SK-N-SH (cell line): ENCODE measurements around the gene MAP3K6. TPM values are rescaled to one million over a fixed set of nuclear protein-coding genes. Genes with fewer than 3 reads are reported as not detected.

Experiments used
- CTCF ChIA-PET: fragments of 300-600, 350-600 bp; formaldehyde crosslinking; extraction: SDS; loops from one replicate; lab custom pipeline; 2021; lab: Yijun Ruan, JAX
- POLR2A ChIA-PET: fragments of 350-600 bp; sonication (Branson Sonifier 250); formaldehyde crosslinking; extraction: SDS; loops from one replicate; lab custom pipeline; 2020; ENCODE audit warnings: antibody characterized with exemption, inconsistent platforms; lab: Yijun Ruan, JAX
- DNase-seq: peaks from one replicate; pipeline ENCODE4 v3.0.0; 2012
- H2AFZ ChIP-seq: fragments of 200-600 bp; sonication (generic); 2 replicates; pipeline ENCODE4 v1.8.1; 2016; ENCODE audit warnings: antibody characterized with exemption, mild to moderate bottlenecking, low read depth
- H3F3A ChIP-seq: fragments of 200-600 bp; sonication (generic); replicated peaks from 2 replicates; pipeline ENCODE3; 2016; ENCODE audit warnings: antibody characterized with exemption, mild to moderate bottlenecking; ENCODE audit not compliant: insufficient read depth
- H3K27ac ChIP-seq, 2 experiments: fragments of 200-500 bp in 1 of 2; fragments of 200-600 bp in 1 of 2; sonication (Bioruptor generic) in 1 of 2; sonication (generic), shearing (Covaris generic) in 1 of 2; 2 replicates each; pipeline versions ENCODE4 v1.5.1 to v1.6.1; 2014 to 2016; ENCODE audit warnings: low read depth in 2 of 2, inconsistent platforms in 1 of 2, low read length in 1 of 2, mild to moderate bottlenecking in 1 of 2, mixed read lengths in 1 of 2
- H3K27me3 ChIP-seq: fragments of 200-600 bp; sonication (generic), shearing (Covaris generic); 2 replicates; pipeline ENCODE4 v1.6.1; 2016; ENCODE audit warnings: mixed run types; ENCODE audit not compliant: insufficient read depth
- H3K36me3 ChIP-seq, 2 experiments: fragments of 200-500 bp in 1 of 2; fragments of 200-600 bp in 1 of 2; sonication (Bioruptor generic) in 1 of 2; sonication (generic) in 1 of 2; replicated peaks in 1 of 2; 2 replicates each; pipeline versions ENCODE3 to v1.5.1; 2014 to 2016; ENCODE audit warnings: low read length in 1 of 2, mild to moderate bottlenecking in 1 of 2; ENCODE audit not compliant: insufficient read depth in 2 of 2, control insufficient read depth in 1 of 2
- H3K4me1 ChIP-seq, 2 experiments: fragments of 200-500 bp in 1 of 2; fragments of 200-600 bp in 1 of 2; sonication (Bioruptor generic) in 1 of 2; sonication (generic), shearing (Covaris generic) in 1 of 2; 2 replicates each; pipeline versions ENCODE4 v1.5.1 to v1.6.1; 2014 to 2016; ENCODE audit warnings: low read depth in 1 of 2, low read length in 1 of 2, mixed run types in 1 of 2; ENCODE audit not compliant: insufficient read depth in 2 of 2, control insufficient read depth in 1 of 2
- H3K4me2 ChIP-seq: fragments of 200-600 bp; sonication (generic), shearing (Covaris generic); 2 replicates; pipeline ENCODE4 v1.6.1; 2017; ENCODE audit warnings: mixed run types
- H3K4me3 ChIP-seq, 2 experiments: fragments of 200-500 bp in 1 of 2; fragments of 200-600 bp in 1 of 2; sonication (Bioruptor generic) in 1 of 2; sonication (generic), shearing (Covaris generic) in 1 of 2; 2 replicates each; pipeline versions ENCODE4 v1.5.1 to v1.8.1; 2014 to 2016; ENCODE audit warnings: low read depth in 2 of 2, inconsistent platforms in 1 of 2, low read length in 1 of 2, mild to moderate bottlenecking in 1 of 2, mixed read lengths in 1 of 2, moderate library complexity in 1 of 2
- H3K79me2 ChIP-seq: fragments of 200-600 bp; sonication (generic); 2 replicates; pipeline ENCODE4 v1.8.1; 2017; ENCODE audit warnings: mild to moderate bottlenecking; ENCODE audit not compliant: insufficient read depth
- H3K9ac ChIP-seq: fragments of 200-600 bp; sonication (generic); 2 replicates; pipeline ENCODE4 v1.6.1; 2017; ENCODE audit warnings: mixed run types
- H3K9me2 ChIP-seq: fragments of 200-600 bp; sonication (generic); 2 replicates; pipeline ENCODE4 v1.6.1; 2017; ENCODE audit warnings: mixed run types
- H3K9me3 ChIP-seq: fragments of 200-600 bp; sonication (generic); 2 replicates; pipeline ENCODE4 v1.6.1; 2017; ENCODE audit warnings: mixed run types, mild to moderate bottlenecking, moderate library complexity
- H4K20me1 ChIP-seq: fragments of 200-600 bp; sonication (generic); 2 replicates; pipeline ENCODE4 v1.6.1; 2017; ENCODE audit warnings: mild to moderate bottlenecking, mixed run types; ENCODE audit not compliant: insufficient read depth
- CHD2 ChIP-seq: fragments of 150-350 bp; IDR thresholded peaks from 2 replicates; pipeline ENCODE4 v1.6.1; 2018; ENCODE audit warnings: low read length; ENCODE audit not compliant: partially characterized antibody
- ELF1 ChIP-seq: IDR thresholded peaks from 2 replicates; pipeline ENCODE4 v1.4.0; 2012
- FOSL2 ChIP-seq: IDR thresholded peaks from 2 replicates; pipeline ENCODE4 v1.4.0; 2012; ENCODE audit warnings: low read depth, mild to moderate bottlenecking, moderate library complexity, borderline replicate concordance
- FOXJ3 ChIP-seq: sonication (generic); formaldehyde crosslinking; IDR thresholded peaks from 2 replicates; pipeline ENCODE4 v1.5.1; 2020; ENCODE audit warnings: mild to moderate bottlenecking, missing genetic modification reagents
- JUND ChIP-seq: IDR thresholded peaks from 2 replicates; pipeline ENCODE4 v1.4.0; 2012
- MAX ChIP-seq: IDR thresholded peaks from 2 replicates; pipeline ENCODE4 v1.4.0; 2012; ENCODE audit warnings: low read depth
- MEF2A ChIP-seq: IDR thresholded peaks from 2 replicates; pipeline ENCODE4 v1.4.0; 2012; ENCODE audit warnings: low read depth, borderline replicate concordance
- MXI1 ChIP-seq: IDR thresholded peaks from 2 replicates; pipeline ENCODE4 v1.6.1; 2012; ENCODE audit warnings: mild to moderate bottlenecking, low read depth, low read length, improper control_type of control experiment
- NFIC ChIP-seq: IDR thresholded peaks from 2 replicates; pipeline ENCODE4 v1.4.0; 2012; ENCODE audit warnings: borderline replicate concordance
- RXRA ChIP-seq: IDR thresholded peaks from 2 replicates; pipeline ENCODE4 v1.4.0; 2012; ENCODE audit warnings: low read depth, mild to moderate bottlenecking, borderline replicate concordance
- SIN3A ChIP-seq: IDR thresholded peaks from 2 replicates; pipeline ENCODE4 v1.6.1; 2012; ENCODE audit warnings: low read depth, mild to moderate bottlenecking, low read length, moderate library complexity, borderline replicate concordance
- SMC3 ChIP-seq: IDR thresholded peaks from 2 replicates; pipeline ENCODE4 v1.6.1; 2012; ENCODE audit warnings: low read depth, low read length, improper control_type of control experiment
- TCF12 ChIP-seq: IDR thresholded peaks from 2 replicates; pipeline ENCODE4 v1.4.0; 2012
- USF2 ChIP-seq: fragments of 150-350 bp; IDR thresholded peaks from 2 replicates; pipeline ENCODE4 v1.6.1; 2017; ENCODE audit warnings: antibody characterized with exemption, low read length, low read depth, borderline replicate concordance
- WGBS: methylation state at CpG from one replicate; pipeline ENCODE4 v1.1.6; 2017; ENCODE audit warnings: low lambda C conversion rate; 5-methylcytosine and 5-hydroxymethylcytosine counted together
- polyA plus RNA-seq, 3 experiments: library from polyadenylated mRNA; depleted of rRNA; stranded (reverse); fragments of >200 nt; gene quantifications; 2 replicates each; pipeline ENCODE4 v1.2.3, GENCODE V29; 2012
- TF ChIP-seq, protein P1 (sequence below): fragments of 150-350 bp; IDR thresholded peaks from 2 replicates; pipeline ENCODE4 v1.6.1; 2016; ENCODE audit warnings: mild to moderate bottlenecking, low read depth, low read length

Gene MAP3K6
- polyA plus RNA-seq, 1 of the 3 experiments (the other 2 are of a cell fraction): 17.3 TPM

- no CpG with 5 or more reads among the region's 3 CpGs for WGBS
- POLR2A ChIA-PET: no interaction called here
These were observed 35.3 kb downstream of the MAP3K6 start for GRCh38 chr1:27331426-27331825.

GRCh38 chr1:27330786-27331185 lies 36.0 kb downstream of the MAP3K6 start:
- Histone ChIP-seq H3K27me3 (no peaks in the 10 kb centered on the region), H3K9me2 (no peaks in the 10 kb centered on the region), H3F3A (no peaks in the 10 kb centered on the region), H3K9ac (no peak overlapping the region), H3K27ac (no peak overlapping the region), H4K20me1 (peaks cover 18% of the 10 kb centered on the region; the same call in 1 of the 2 replicates), H3K4me2 (no peak overlapping the region), H3K79me2 (peaks cover 53% of the 10 kb centered on the region), H3K36me3 (peaks cover 9 to 73% of the 10 kb centered on the region in 2 experiments), H3K9me3 (no peaks in the 10 kb centered on the region), H3K4me3 (no peak overlapping the region), H2AFZ (no peak overlapping the region), H3K4me1 (no peaks in the 10 kb centered on the region)
- no peak for TF ChIP-seq RXRA
- TF ChIP-seq CHD2: no peak
- TF ChIP-seq TCF12: no peak
- TF ChIP-seq USF2: no peak
- no peak for DNase-seq
- 92% methylated on average over 8 of the region's 8 CpGs for WGBS
- ChIA-PET POLR2A (no interaction called here), CTCF (interaction anchor here (0.6 to 7.4 kb wide), 3 partner anchors 25 to 277 kb away, joined by 3 to 85 read pairs (median 40); no protein-coding TSS in a partner anchor)

More at GRCh38 chr1:27331426-27331825, 35.3 kb downstream of the MAP3K6 start:
- Histone ChIP-seq H3K9me3 (no peaks in the 10 kb centered on the region), H4K20me1 (peaks cover 18% of the 10 kb centered on the region; the same call in 1 of the 2 replicates), H3K9me2 (no peaks in the 10 kb centered on the region), H3K4me1 (no peaks in the 10 kb centered on the region), H3K36me3 (peaks cover 4 to 72% of the 10 kb centered on the region in 2 experiments), H3K4me2 (no peak overlapping the region), H3K27me3 (no peaks in the 10 kb centered on the region), H2AFZ (no peak overlapping the region), H3K27ac (no peak overlapping the region)
- no peak for DNase-seq
- CTCF ChIA-PET: interaction anchor here (2.2 to 7.4 kb wide), 7 partner anchors 14 to 64 kb away, joined by 10 to 85 read pairs (median 25); no protein-coding TSS in a partner anchor
- TF ChIP-seq FOXJ3 (no peak), SMC3 (no peak), MXI1 (no peak), MEF2A (no peak), CHD2 (no peak), MAX (no peak), RXRA (no peak), ELF1 (no peak), SIN3A (no peak), NFIC (no peak), JUND (no peak), FOSL2 (no peak)
- TF ChIP-seq, protein P1, sequence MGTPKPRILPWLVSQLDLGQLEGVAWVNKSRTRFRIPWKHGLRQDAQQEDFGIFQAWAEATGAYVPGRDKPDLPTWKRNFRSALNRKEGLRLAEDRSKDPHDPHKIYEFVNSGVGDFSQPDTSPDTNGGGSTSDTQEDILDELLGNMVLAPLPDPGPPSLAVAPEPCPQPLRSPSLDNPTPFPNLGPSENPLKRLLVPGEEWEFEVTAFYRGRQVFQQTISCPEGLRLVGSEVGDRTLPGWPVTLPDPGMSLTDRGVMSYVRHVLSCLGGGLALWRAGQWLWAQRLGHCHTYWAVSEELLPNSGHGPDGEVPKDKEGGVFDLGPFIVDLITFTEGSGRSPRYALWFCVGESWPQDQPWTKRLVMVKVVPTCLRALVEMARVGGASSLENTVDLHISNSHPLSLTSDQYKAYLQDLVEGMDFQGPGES: no peak
- TF ChIP-seq, all 33 proteins: peak for 0
- H3K4me3 ChIP-seq: no peak overlapping the region
- H3F3A ChIP-seq: no peaks in the 10 kb centered on the region
- H3K9ac ChIP-seq: no peak overlapping the region
- peaks cover 46% of the 10 kb centered on the region for H3K79me2 ChIP-seq
